Stimulated activated memory B cell treated with anti-CD40 and anti-IgM and Interleukin-4, amounts not matched to agents 10 μg/mL and 1 μg/mL and 100 μg/mL, for 72 hours (primary cell): ENCODE results near the gene RNF44.
A peak's percentile ranks its signal among the peaks of the same experiment; 100 is the strongest.

Source experiments
- ATAC-seq: fragments of 150-1000 bp; cut with Tn5 transposase; 2 replicates; pipeline ENCODE4 v1.10.0; 2021
- H3K27ac Mint-ChIP-seq: one replicate; pipeline ENCODE4 v1.8.0; 2022; ENCODE audit warnings: mild to moderate bottlenecking, mixed read lengths
- H3K27me3 Mint-ChIP-seq: one replicate; pipeline ENCODE4 v1.8.0; 2022; ENCODE audit warnings: mixed read lengths
- H3K36me3 Mint-ChIP-seq: one replicate; pipeline ENCODE4 v1.8.0; 2022; ENCODE audit warnings: mixed read lengths
- H3K4me1 Mint-ChIP-seq: one replicate; pipeline ENCODE4 v1.8.0; 2022; ENCODE audit warnings: mixed read lengths
- H3K4me3 Mint-ChIP-seq: one replicate; pipeline ENCODE4 v1.8.0; 2022; ENCODE audit warnings: mild to moderate bottlenecking, moderate library complexity, mixed read lengths
- H3K9me3 Mint-ChIP-seq: one replicate; pipeline ENCODE4 v1.8.0; 2022; ENCODE audit warnings: mixed read lengths

The RNF44 gene

DNA sequence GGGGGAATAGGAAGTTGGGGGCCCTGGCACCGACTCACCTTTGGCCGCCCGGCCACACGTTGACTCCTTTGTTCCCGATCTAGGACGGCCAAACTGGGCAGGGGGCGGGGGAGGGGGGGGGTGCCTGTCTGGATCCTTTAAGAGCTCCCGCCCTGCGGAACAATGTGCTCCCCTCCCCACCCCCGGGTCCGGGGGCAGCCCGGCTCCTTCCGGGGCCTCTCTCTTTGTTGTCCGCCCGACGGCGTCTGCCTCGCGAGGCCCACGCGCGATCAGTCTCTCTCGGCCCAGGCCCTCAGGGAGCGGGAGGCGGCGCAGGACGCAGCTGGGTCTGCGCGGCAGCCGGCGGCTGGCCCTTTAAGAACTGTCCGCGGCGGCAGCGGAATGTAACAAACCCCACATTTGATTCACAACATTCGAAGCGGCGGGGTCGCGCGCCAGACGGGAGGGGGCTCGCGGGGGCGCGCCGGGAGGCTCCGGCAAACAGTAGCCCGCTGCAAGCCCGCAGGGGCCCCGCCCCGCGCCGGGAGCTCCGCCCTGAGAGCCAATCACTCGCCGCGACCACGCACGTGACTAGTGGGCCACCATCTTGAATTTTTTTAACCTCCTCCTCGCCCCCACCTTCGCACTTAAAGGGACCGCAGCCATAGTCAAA lies at the start of gene RNF44:
Gene RNF44, minus strand, starts transcription at position 501 of the 652 bp plus-strand sequence. CDS start 4,930 bp downstream, outside the sequence.
- Mint-ChIP-seq H3K27me3 (no peaks in the 10 kb centered on the region), H3K4me3 (peak within 1 kb of the TSS; percentile 91), H3K36me3 (no peaks in the 10 kb centered on the region), H3K9me3 (no peaks in the 10 kb centered on the region), H3K4me1 (peaks cover 64% of the 10 kb centered on the region), H3K27ac (peak within 1 kb of the TSS; percentile 93)
- ATAC-seq = peak; percentile 85

DNA sequence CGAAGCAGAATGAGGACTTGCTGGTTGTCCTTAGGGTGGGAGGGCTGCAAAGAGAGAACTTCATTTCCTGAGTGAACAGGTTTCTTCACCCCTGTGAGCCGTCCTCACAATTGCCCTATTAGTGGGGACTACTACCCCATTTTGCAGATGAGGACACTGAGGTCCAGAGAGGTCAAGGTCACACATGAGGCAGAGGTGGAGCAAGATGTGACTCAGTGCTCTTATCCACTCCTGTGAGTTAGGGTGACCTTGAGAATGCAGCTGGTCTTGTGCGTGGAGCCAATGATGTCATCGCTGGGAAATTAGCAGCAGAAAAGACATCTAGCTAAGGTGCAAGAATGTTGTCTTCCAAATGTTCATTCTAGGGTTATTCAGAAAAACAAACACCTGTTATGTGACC lies 45.9 kb upstream of the RNF44 start:
- no peak overlapping the region for H3K27ac Mint-ChIP-seq
- ATAC-seq = no peak
- H3K27me3 Mint-ChIP-seq = no peaks in the 10 kb centered on the region
- peaks cover 3% of the 10 kb centered on the region for H3K9me3 Mint-ChIP-seq
- H3K36me3 Mint-ChIP-seq = no peaks in the 10 kb centered on the region
- no peak overlapping the region for H3K4me3 Mint-ChIP-seq
- H3K4me1 Mint-ChIP-seq = peaks cover 4% of the 10 kb centered on the region

DNA sequence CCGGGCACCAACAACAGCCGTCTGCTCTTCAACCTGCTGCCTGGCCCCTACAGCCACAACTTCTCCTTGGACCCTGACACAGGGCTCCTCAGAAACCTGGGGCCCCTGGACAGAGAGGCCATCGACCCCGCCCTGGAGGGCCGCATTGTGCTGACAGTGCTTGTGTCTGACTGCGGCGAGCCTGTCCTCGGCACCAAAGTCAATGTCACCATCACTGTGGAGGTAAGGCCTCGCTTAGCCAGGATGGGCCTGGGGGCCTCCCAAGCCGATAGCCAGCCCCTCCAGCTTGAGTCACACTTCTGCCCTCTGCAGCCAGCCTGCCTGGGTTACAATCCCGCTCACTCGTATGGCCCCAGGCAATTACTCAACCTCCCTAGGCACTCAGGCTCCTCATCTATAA lies 44.2 kb upstream of the RNF44 start:
- Mint-ChIP-seq H3K36me3 (no peaks in the 10 kb centered on the region), H3K4me3 (no peak overlapping the region)

GRCh38 chr5:176579323-176579722 lies 42.1 kb upstream of the RNF44 start:
- H3K9me3 Mint-ChIP-seq = no peaks in the 10 kb centered on the region
- H3K4me1 Mint-ChIP-seq = peaks cover 15% of the 10 kb centered on the region
- no peak for ATAC-seq
- no peak overlapping the region for H3K27ac Mint-ChIP-seq
- no peaks in the 10 kb centered on the region for H3K36me3 Mint-ChIP-seq
- peaks cover 17% of the 10 kb centered on the region for H3K27me3 Mint-ChIP-seq
- H3K4me3 Mint-ChIP-seq = no peak overlapping the region

More for the DNA sequence above, 44.2 kb upstream of the RNF44 start:
- Mint-ChIP-seq H3K4me1 (peaks cover 12% of the 10 kb centered on the region), H3K27ac (no peak overlapping the region), H3K27me3 (peaks cover 16% of the 10 kb centered on the region), H3K9me3 (peaks cover 3% of the 10 kb centered on the region)
- ATAC-seq = no peak

- H3K36me3 Mint-ChIP-seq = no peaks in the 10 kb centered on the region
- no peaks in the 10 kb centered on the region for H3K9me3 Mint-ChIP-seq
- no peak overlapping the region for H3K27ac Mint-ChIP-seq
- H3K4me3 Mint-ChIP-seq = no peak overlapping the region
- ATAC-seq = peak; percentile 50
- peaks cover 17% of the 10 kb centered on the region for H3K27me3 Mint-ChIP-seq
- peaks cover 23% of the 10 kb centered on the region for H3K4me1 Mint-ChIP-seq
These were observed 41.2 kb upstream of the RNF44 start for GRCh38 chr5:176578391-176578808.

- peak; percentile 37 for ATAC-seq
- no peak overlapping the region for H3K4me3 Mint-ChIP-seq
- peaks cover 23% of the 10 kb centered on the region for H3K4me1 Mint-ChIP-seq
- H3K9me3 Mint-ChIP-seq = no peaks in the 10 kb centered on the region
- no peak overlapping the region for H3K27ac Mint-ChIP-seq
- H3K36me3 Mint-ChIP-seq = no peaks in the 10 kb centered on the region
- H3K27me3 Mint-ChIP-seq = peaks cover 17% of the 10 kb centered on the region
These were observed 40.3 kb upstream of the RNF44 start for GRCh38 chr5:176577312-176578176.

DNA sequence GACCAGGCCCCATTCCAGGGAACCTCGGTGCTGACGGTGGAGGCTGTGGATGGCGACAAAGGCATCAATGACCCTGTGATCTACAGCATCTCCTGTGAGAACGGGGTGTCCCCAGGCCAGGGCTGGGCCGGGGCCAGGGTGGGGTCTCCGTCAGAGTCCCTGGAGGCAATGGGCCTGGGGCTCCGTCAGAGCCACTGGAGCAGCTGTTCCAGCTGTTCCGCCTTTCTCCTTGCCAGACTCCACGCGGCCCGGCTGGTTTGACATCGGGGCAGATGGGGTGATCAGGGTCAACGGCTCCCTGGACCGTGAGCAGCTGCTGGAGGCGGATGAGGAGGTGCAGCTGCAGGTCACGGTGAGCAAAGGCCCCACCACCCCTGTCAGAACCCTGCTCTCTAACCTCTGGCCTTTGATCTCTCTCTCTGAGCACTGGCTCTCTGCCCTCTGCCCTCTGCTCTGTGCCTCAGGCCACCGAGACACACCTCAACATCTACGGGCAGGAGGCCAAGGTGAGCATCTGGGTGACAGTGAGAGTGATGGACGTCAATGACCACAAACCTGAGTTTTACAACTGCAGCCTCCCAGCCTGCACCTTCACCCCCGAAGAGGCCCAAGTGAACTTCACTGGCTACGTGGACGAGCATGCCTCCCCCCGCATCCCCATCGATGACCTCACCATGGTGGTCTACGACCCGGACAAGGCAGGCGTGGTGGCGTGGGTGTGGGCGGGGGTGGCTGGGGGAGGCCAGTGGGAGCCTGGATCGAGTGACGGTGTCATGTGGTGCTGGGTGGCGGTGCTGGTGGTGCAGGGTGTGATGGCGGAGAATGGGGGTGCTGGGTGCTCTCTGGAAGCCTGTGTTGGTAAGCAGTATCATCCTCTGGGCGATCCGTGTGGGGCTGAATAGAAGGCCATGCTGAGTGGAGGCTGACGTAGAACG lies 38.6 kb upstream of the RNF44 start:
- no peak overlapping the region for H3K27ac Mint-ChIP-seq
- peaks cover 23% of the 10 kb centered on the region for H3K4me1 Mint-ChIP-seq
- no peaks in the 10 kb centered on the region for H3K9me3 Mint-ChIP-seq
- no peaks in the 10 kb centered on the region for H3K36me3 Mint-ChIP-seq
- peaks cover 27% of the 10 kb centered on the region for H3K27me3 Mint-ChIP-seq
- H3K4me3 Mint-ChIP-seq = no peak overlapping the region
- ATAC-seq = no peak

DNA sequence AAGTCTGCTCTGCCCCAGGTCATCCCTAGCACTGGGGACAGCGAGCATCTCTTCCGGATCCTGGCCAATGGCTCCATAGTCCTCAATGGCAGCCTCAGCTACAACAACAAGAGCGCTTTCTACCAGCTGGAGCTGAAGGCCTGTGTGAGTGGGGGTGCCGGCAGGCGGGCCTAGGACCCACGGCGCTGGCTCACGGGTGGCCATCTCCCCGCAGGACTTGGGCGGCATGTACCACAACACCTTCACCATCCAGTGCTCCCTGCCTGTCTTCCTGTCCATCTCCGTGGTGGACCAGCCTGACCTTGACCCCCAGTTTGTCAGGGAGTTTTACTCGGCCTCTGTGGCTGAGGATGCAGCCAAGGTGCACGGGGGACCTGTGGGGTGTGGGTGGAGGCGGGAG lies 37.9 kb upstream of the RNF44 start:
- Mint-ChIP-seq H3K4me3 (no peak overlapping the region), H3K9me3 (no peaks in the 10 kb centered on the region), H3K27me3 (peaks cover 34% of the 10 kb centered on the region), H3K36me3 (no peaks in the 10 kb centered on the region), H3K4me1 (peaks cover 23% of the 10 kb centered on the region), H3K27ac (no peak overlapping the region)
- no peak for ATAC-seq

DNA sequence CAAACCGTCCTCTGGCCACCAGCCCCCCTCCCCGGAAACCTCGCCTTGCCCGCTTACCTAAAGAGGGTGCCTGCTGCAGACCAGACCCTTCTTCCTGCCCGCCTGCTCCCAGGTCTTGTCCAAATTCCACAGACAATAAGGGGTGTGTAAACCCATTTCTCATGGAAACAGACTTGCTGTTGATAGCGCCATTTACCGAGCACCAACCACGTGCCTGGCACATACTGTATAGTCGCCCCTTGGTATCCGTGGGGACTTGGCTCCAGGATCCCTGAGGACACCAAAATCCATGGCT lies 37.0 kb upstream of the RNF44 start:
- Mint-ChIP-seq H3K36me3 (no peaks in the 10 kb centered on the region), H3K27ac (no peak overlapping the region), H3K27me3 (peaks cover 34% of the 10 kb centered on the region)

GRCh38 chr5:176573564-176574296 lies 36.5 kb upstream of the RNF44 start:
- Mint-ChIP-seq H3K27me3 (peaks cover 34% of the 10 kb centered on the region), H3K27ac (no peak overlapping the region), H3K9me3 (no peaks in the 10 kb centered on the region), H3K4me3 (no peak overlapping the region), H3K36me3 (no peaks in the 10 kb centered on the region), H3K4me1 (peaks cover 23% of the 10 kb centered on the region)
- peak; percentile 73 for ATAC-seq

More for the DNA sequence above, 37.0 kb upstream of the RNF44 start:
- Mint-ChIP-seq H3K4me3 (no peak overlapping the region), H3K9me3 (no peaks in the 10 kb centered on the region), H3K4me1 (peaks cover 23% of the 10 kb centered on the region)
- no peak for ATAC-seq

DNA sequence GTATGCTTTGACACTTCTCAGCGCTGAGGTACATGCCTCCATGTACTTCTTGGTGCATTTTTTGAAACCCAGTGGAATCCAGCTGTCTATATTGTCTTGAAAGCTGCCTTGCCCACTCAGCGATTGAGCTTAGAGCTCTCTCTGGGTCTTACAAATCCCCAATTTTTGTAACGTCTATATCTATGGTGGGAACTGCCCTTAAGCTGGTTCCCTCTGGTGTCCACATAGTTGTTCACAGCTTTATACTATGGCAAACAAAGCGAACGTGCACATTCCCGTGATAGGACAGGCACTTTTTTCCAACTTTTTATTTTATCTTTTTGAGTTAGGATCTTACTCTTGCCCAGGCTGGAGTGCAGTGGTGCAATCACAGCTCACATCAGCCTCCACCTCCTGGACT lies 32.8 kb upstream of the RNF44 start:
- Mint-ChIP-seq H3K9me3 (no peaks in the 10 kb centered on the region), H3K27me3 (peaks cover 43% of the 10 kb centered on the region), H3K4me3 (no peak overlapping the region), H3K36me3 (no peaks in the 10 kb centered on the region), H3K4me1 (peaks cover 11% of the 10 kb centered on the region), H3K27ac (no peak overlapping the region)
- ATAC-seq = no peak

DNA sequence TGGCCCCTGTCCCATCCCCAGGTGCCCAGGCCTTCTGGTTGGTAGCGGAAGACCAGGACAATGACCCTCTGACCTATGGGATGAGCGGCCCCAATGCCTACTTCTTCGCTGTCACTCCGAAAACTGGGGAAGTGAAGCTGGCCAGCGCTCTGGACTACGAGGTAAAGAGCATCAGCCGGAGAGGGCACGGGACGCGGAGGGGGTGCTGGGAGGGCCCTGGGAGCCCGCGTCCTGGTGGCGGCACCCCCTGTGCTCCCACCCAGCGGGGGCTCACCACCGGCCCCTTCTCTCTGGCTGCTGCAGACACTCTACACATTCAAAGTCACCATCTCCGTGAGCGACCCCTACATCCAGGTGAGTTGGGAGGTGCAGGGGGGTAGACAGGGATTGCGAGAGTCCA lies 31.5 kb upstream of the RNF44 start:
- no peak overlapping the region for H3K4me3 Mint-ChIP-seq
- H3K36me3 Mint-ChIP-seq = no peaks in the 10 kb centered on the region
- no peaks in the 10 kb centered on the region for H3K9me3 Mint-ChIP-seq
- peak; percentile 16 for ATAC-seq
- peaks cover 50% of the 10 kb centered on the region for H3K27me3 Mint-ChIP-seq
- peaks cover 2% of the 10 kb centered on the region for H3K4me1 Mint-ChIP-seq
- H3K27ac Mint-ChIP-seq = no peak overlapping the region

- Mint-ChIP-seq H3K4me1 (no peaks in the 10 kb centered on the region), H3K36me3 (no peaks in the 10 kb centered on the region), H3K27me3 (peaks cover 61% of the 10 kb centered on the region), H3K27ac (no peak overlapping the region), H3K9me3 (no peaks in the 10 kb centered on the region), H3K4me3 (no peak overlapping the region)
- ATAC-seq = no peak
These were observed 28.6 kb upstream of the RNF44 start for GRCh38 chr5:176565760-176566288.

- no peaks in the 10 kb centered on the region for H3K36me3 Mint-ChIP-seq
- H3K9me3 Mint-ChIP-seq = no peaks in the 10 kb centered on the region
- H3K4me3 Mint-ChIP-seq = no peak overlapping the region
- no peak for ATAC-seq
- H3K27me3 Mint-ChIP-seq = peaks cover 65% of the 10 kb centered on the region
- peaks cover 14% of the 10 kb centered on the region for H3K4me1 Mint-ChIP-seq
- no peak overlapping the region for H3K27ac Mint-ChIP-seq
These were observed 26.8 kb upstream of the RNF44 start for GRCh38 chr5:176564002-176564401.
